ENCODE results near the gene DMBX1.

GRCh38 chr1:46496505-46496904 is 6.9 kb downstream of the DMBX1 start:
- TF ChIP-seq, protein P1, sequence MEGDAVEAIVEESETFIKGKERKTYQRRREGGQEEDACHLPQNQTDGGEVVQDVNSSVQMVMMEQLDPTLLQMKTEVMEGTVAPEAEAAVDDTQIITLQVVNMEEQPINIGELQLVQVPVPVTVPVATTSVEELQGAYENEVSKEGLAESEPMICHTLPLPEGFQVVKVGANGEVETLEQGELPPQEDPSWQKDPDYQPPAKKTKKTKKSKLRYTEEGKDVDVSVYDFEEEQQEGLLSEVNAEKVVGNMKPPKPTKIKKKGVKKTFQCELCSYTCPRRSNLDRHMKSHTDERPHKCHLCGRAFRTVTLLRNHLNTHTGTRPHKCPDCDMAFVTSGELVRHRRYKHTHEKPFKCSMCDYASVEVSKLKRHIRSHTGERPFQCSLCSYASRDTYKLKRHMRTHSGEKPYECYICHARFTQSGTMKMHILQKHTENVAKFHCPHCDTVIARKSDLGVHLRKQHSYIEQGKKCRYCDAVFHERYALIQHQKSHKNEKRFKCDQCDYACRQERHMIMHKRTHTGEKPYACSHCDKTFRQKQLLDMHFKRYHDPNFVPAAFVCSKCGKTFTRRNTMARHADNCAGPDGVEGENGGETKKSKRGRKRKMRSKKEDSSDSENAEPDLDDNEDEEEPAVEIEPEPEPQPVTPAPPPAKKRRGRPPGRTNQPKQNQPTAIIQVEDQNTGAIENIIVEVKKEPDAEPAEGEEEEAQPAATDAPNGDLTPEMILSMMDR (conservative IDR thresholded peaks at IDR 0.05): no peak
- TF ChIP-seq EZH2 (IDR thresholded peaks at IDR 0.05; ENCODE audit: low read depth): no peak
